ENCODE measurements around the gene LILRB5. TPM values are rescaled to one million over a fixed set of nuclear protein-coding genes. Genes with fewer than 3 reads are reported as not detected.
"Not testable (repeated sequence)": the region's sequence is repeated elsewhere in the genome, so short reads cannot be mapped to it uniquely, and the experiment has no call there.

The LILRB5 gene
- total RNA-seq, 1 experiment from 2014 or later: not detected

DNA sequence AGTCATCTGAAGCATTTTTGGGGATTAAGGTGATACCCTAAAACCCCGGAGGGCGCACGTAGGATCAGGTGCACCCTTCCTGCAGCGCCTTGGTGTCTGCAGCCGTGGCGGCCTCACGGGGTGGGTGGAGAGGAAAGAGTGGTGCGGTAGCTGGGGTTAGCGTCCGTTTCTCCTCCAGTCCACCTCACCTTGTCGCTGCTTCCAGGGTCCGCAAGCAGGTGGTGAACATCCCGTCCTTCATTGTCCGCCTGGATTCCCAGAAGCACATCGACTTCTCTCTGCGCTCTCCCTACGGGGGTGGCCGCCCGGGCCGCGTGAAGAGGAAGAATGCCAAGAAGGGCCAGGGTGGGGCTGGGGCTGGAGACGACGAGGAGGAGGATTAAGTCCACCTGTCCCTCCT lies 49.9 kb downstream of the LILRB5 start:
- in situ Hi-C loops (cut with HindIII; ENCODE audit: low pct_unique_long_range_greater_than_20kb, low sequenced_read_pairs); DNase-seq (ENCODE audit: low read depth): not testable (repeated sequence)

DNA sequence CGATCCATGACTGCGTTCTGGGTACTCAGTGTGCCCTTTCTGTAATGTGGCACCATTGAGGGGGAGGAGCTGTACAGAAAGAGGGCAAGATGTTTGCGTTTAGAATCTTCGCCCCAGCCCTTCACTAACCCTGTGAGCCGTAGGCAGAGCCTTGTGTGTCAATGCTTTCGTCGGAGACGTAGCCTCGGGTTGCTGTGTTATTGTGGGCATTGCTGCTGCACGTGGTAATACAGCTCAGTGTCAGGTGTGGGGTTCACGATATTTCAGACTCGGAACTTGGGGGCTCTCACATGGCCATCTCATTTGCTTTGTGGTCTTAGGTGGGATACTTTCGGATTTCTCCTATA lies 50.3 kb downstream of the LILRB5 start:
- no peak for DNase-seq (ENCODE audit: low read depth)
- in situ Hi-C loops (cut with HindIII; ENCODE audit: low pct_unique_long_range_greater_than_20kb, low sequenced_read_pairs): no loop called here

DNA sequence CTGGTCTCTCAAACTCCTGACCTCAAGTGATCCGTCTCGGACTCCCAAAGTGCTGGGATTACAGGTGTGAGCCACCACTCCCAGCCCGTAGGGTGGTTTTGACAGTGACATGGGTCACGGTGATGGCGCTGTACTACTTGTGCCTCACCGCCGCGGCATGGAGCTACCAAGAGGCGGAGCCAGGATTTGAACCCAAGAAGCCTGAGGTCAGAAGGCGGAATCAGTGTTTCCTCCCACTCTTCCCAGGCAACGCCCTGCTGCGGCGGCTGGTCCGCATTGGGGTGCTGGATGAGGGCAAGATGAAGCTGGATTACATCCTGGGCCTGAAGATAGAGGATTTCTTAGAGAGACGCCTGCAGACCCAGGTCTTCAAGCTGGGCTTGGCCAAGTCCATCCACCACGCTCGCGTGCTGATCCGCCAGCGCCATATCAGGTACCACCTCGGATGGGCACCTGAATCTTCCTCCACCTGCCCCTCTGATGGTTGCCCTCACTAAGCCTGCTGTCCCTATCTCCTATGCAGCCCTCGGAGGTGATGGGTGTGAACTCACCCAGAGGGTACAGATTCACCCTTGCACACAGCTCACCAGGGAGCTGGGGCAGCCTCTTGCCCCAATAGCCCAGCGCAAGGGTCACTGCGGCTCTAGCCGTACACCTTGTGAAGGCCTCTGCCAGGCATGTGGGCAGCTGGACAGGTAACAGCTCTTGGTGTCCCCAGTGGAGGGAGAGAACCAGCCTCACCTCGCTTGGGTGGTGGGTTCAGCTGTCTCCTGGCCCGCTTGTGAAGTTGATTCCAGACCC lies 50.8 kb downstream of the LILRB5 start:
- in situ Hi-C loops (cut with HindIII; ENCODE audit: low pct_unique_long_range_greater_than_20kb, low sequenced_read_pairs): no loop called here
- no peak for DNase-seq (ENCODE audit: low read depth)

DNA sequence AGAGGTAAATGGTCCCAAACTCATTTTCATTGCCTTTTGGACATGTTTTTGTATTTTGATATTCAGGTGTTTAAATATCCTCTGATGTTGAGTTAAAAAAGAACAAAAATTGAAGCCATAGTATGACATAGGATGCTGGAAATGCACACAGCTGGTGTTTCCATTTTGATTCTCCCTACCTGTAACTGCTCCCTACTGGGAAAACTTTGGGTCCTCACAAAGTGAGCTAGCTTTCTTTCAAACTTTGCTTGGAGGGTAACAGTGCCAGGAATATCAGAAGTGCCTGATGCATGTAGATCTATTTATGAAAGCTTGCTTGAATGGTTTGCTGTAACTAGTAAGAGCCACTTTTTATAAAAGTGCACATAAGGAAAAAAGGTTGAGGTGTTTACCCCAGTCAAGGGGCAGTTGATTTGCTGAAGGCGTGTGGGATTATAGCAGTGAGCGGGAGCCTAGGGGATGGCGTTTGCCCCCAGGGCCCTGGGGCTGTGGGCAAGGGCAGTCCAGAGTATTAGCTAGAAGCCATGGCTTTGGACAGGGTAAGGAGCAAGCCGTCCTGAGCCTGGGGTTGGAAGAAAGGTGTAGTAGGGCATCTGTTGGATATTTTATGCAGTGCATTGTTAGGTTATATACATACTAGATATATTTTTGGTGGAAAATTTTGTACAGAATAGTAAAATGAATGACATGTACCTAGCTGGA lies 52.2 kb downstream of the LILRB5 start:
- DNase-seq (ENCODE audit: low read depth): no peak
- in situ Hi-C loops (cut with HindIII; ENCODE audit: low pct_unique_long_range_greater_than_20kb, low sequenced_read_pairs): no loop called here

DNA sequence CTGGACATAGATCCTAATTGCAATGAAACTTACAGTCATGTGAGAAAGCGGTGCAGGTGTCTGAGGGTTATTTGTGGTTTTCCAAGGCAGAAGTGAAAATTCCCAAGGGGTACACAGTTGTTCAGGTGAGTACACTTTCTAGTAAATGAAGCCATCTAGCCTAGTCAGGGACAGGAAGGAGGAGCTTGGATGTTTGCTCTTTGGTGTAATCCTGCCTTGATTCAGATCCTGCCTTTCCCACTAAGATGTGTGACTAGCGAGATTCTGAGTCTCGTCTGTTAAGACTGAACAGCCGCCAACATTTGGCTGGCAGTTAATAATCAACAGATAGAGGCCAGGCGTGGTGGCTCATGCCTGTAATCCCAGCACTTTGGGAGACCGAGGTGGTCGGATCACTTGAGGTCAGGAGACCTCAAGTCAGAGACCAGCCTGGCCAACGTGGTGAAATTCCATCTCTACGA lies 53.9 kb downstream of the LILRB5 start:
- peak; percentile 81 for DNase-seq (ENCODE audit: low read depth)
- in situ Hi-C loops (cut with HindIII; ENCODE audit: low pct_unique_long_range_greater_than_20kb, low sequenced_read_pairs): no loop called here

DNA sequence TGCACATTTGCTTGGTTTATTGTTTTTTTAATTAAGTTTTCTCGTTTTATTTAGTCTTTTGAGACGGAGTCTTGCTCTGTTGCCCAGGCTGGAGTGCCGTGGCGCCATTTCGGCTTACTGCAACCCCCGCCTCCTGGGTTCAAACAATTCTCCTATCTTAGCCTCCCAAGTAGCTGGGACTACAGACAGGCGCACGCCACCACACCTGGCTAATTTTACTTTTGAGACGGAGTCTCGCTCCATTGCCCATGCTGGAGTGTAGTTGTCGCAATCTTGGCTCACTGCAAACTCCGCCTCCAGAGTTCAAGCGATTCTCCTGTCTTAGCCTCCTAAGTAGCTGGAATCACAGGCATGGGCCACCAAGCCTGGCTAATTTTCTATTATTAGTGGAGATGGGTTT lies 55.1 kb downstream of the LILRB5 start:
- DNase-seq (ENCODE audit: low read depth): peak; percentile 61
- in situ Hi-C loops (cut with HindIII; ENCODE audit: low pct_unique_long_range_greater_than_20kb, low sequenced_read_pairs): no loop called here

DNA sequence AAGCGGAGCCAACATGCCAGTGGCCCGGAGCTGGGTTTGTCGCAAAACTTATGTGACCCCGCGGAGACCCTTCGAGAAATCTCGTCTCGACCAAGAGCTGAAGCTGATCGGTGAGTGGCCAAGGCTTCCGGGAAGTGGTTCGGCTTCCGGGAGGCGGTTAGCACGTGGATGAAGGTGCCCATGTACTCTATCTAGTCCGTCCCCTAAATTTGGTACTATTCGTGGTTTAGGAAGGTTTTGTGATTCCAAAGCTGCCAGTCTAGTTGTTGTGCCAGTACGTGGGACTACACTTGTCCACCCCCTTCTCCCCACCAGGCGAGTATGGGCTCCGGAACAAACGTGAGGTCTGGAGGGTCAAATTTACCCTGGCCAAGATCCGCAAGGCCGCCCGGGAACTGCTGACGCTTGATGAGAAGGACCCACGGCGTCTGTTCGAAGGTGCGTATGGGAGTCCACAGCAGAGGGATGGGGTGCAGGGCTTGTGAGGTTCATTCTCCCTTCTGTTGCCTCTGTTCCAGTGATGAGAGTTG lies 55.8 kb downstream of the LILRB5 start:
- no peak for DNase-seq (ENCODE audit: low read depth)
- in situ Hi-C loops (cut with HindIII; ENCODE audit: low pct_unique_long_range_greater_than_20kb, low sequenced_read_pairs): no loop called here

Other genes with a start within 250 kb of the LILRB5 start
- gene VSTM1, start 193.4 kb downstream of the LILRB5 start, total RNA-seq (2014; rRNA removed; shearing (Covaris generic); ENCODE audit: low replicate concordance): 6.0 TPM in 1 of 2 replicates, not detected in the other
- gene TARM1, start 175.9 kb downstream of the LILRB5 start, total RNA-seq (2014; rRNA removed; shearing (Covaris generic); ENCODE audit: low replicate concordance): not detected in 2 replicates
- not detected in 2 replicates for gene OSCAR, start 156.5 kb downstream of the LILRB5 start, total RNA-seq (2014; rRNA removed; shearing (Covaris generic); ENCODE audit: low replicate concordance)
- 27.2 and 50.8 TPM in 2 replicates for gene NDUFA3, start 154.4 kb downstream of the LILRB5 start, total RNA-seq (2014; rRNA removed; shearing (Covaris generic); ENCODE audit: low replicate concordance)
- 19.9 and 30.5 TPM in 2 replicates for gene TFPT, start 141.6 kb downstream of the LILRB5 start, total RNA-seq (2014; rRNA removed; shearing (Covaris generic); ENCODE audit: low replicate concordance)
- 109 and 128 TPM in 2 replicates for gene PRPF31, start 141.5 kb downstream of the LILRB5 start, total RNA-seq (2014; rRNA removed; shearing (Covaris generic); ENCODE audit: low replicate concordance)
- 3.3 and 18.4 TPM in 2 replicates for gene CNOT3, start 119.5 kb downstream of the LILRB5 start, total RNA-seq (2014; rRNA removed; shearing (Covaris generic); ENCODE audit: low replicate concordance)
- gene LENG1, start 97.6 kb downstream of the LILRB5 start, total RNA-seq (2014; rRNA removed; shearing (Covaris generic); ENCODE audit: low replicate concordance): 9.3 and 16.9 TPM in 2 replicates
- gene TMC4, start 84.1 kb downstream of the LILRB5 start, total RNA-seq (2014; rRNA removed; shearing (Covaris generic); ENCODE audit: low replicate concordance): not detected in 2 replicates
- 40.1 and 108 TPM in 2 replicates for gene MBOAT7, start 67.7 kb downstream of the LILRB5 start, total RNA-seq (2014; rRNA removed; shearing (Covaris generic); ENCODE audit: low replicate concordance)
- gene TSEN34, start 66.0 kb downstream of the LILRB5 start, total RNA-seq (2014; rRNA removed; shearing (Covaris generic); ENCODE audit: low replicate concordance): 214 and 219 TPM in 2 replicates
- 2,272 and 2,379 TPM in 2 replicates for gene RPS9, start 56.4 kb downstream of the LILRB5 start, total RNA-seq (2014; rRNA removed; shearing (Covaris generic); ENCODE audit: low replicate concordance)
- not detected in 2 replicates for gene LILRB3, start 34.3 kb downstream of the LILRB5 start, total RNA-seq (2014; rRNA removed; shearing (Covaris generic); ENCODE audit: low replicate concordance)
- gene LILRA6, start 14.5 kb downstream of the LILRB5 start, total RNA-seq (2014; rRNA removed; shearing (Covaris generic); ENCODE audit: low replicate concordance): not detected in 2 replicates
- not detected in 2 replicates for gene LILRB2, start 23.8 kb upstream of the LILRB5 start, total RNA-seq (2014; rRNA removed; shearing (Covaris generic); ENCODE audit: low replicate concordance)
- gene LILRA5, start 55.9 kb upstream of the LILRB5 start, total RNA-seq (2014; rRNA removed; shearing (Covaris generic); ENCODE audit: low replicate concordance): not detected in 2 replicates
- gene LILRA4, start 81.9 kb upstream of the LILRB5 start, total RNA-seq (2014; rRNA removed; shearing (Covaris generic); ENCODE audit: low replicate concordance): not detected in 2 replicates
- gene LAIR1, start 107.7 kb upstream of the LILRB5 start, total RNA-seq (2014; rRNA removed; shearing (Covaris generic); ENCODE audit: low replicate concordance): not detected in 2 replicates
- not detected in 2 replicates for gene TTYH1, start 158.2 kb upstream of the LILRB5 start, total RNA-seq (2014; rRNA removed; shearing (Covaris generic); ENCODE audit: low replicate concordance)
- 3.6 and 12.0 TPM in 2 replicates for gene LENG8, start 191.9 kb upstream of the LILRB5 start, total RNA-seq (2014; rRNA removed; shearing (Covaris generic); ENCODE audit: low replicate concordance)
- 6.0 and 8.6 TPM in 2 replicates for gene LENG9, start 206.5 kb upstream of the LILRB5 start, total RNA-seq (2014; rRNA removed; shearing (Covaris generic); ENCODE audit: low replicate concordance)
- gene CDC42EP5, start 216.0 kb upstream of the LILRB5 start, total RNA-seq (2014; rRNA removed; shearing (Covaris generic); ENCODE audit: low replicate concordance): 0.93 TPM in 1 of 2 replicates, not detected in the other
- not detected in 2 replicates for gene LAIR2, start 245.6 kb upstream of the LILRB5 start, total RNA-seq (2014; rRNA removed; shearing (Covaris generic); ENCODE audit: low replicate concordance)